Effector CD4-positive, alpha-beta T cell (primary cell): ENCODE results near the gene BNIP1.
"Not testable (repeated sequence)": the region's sequence is repeated elsewhere in the genome, so short reads cannot be mapped to it uniquely, and the experiment has no call there.

Source experiments
- DNase-seq: peaks from one replicate; pipeline ENCODE4 v3.0.0-alpha.2; 2020
- total RNA-seq: gene quantifications from one replicate; lab custom pipeline; 2026; lab: John Stamatoyannopoulos, UW

Gene BNIP1, protein sequence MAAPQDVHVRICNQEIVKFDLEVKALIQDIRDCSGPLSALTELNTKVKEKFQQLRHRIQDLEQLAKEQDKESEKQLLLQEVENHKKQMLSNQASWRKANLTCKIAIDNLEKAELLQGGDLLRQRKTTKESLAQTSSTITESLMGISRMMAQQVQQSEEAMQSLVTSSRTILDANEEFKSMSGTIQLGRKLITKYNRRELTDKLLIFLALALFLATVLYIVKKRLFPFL
- 16.7 reads per million, percentile 43 among the genes with 10 or more reads in this experiment for total RNA-seq

- DNase-seq: peak; percentile 96
These were observed at the start of gene BNIP1 for GRCh38 chr5:173144200-173145176. BNIP1 (plus strand) TSS chr5:173144531; CDS start chr5:173144546, 15 bp downstream.

GRCh38 chr5:173098787-173099186, 45.5 kb upstream of the BNIP1 start:
- DNase-seq: no peak

DNA sequence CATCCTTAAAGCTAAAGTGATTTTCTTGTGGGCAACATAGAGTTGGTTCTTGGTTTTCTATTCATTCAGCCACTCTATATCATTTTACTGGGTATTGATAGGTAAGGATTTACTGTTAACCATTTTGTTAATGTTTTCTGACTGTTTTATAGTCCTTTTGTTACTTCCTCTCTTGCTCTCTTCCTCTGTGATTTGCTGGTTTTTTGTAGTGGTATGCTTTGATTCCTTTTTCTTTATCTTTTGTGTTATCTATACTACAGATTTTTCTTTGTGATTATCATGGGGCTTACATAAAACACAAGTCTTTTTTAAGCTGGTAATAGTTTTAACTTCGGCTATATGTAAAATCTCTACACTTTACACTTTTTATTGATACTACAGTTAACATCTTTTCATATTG, 44.9 kb upstream of the BNIP1 start:
- no peak for DNase-seq

DNA sequence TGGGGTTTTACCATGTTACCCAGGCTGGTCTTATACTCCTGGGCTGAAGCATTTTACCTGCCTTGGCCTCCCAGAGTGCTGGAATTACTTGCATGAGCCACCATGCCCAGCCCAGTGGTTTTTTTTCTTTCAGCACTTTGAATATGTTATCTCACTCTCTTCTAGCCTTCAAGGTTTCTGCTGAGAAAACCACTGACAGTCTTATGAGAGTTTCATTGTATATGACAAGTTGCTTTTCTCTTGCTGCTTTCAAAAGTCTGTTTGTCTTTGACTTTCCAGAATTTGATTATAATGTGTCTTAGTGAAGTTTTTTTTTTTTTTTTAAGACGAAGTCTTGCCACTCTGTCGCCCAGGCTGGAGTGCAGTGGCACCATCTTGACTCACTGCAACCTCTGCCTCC, 43.1 kb upstream of the BNIP1 start:
- no peak for DNase-seq

DNA sequence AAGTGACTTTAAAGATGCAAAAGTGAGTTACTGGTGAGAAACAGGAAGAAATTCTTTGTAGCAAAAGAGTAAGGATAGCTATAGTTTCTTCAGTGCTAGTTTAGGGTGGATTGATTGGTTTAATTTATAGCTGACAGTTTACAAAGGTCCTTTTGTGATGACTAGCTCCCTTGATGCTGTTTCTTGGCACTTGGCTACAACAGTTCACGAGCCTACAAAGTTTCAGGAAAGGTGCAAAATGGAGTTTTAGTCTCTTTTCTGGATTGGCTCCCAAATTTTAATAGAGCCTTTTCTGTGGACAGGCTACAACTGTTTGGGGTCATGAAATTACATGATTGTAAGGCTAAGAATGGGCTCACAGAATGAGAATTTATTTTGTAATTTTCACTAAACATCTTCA, 40.9 kb upstream of the BNIP1 start:
- DNase-seq: no peak

DNA sequence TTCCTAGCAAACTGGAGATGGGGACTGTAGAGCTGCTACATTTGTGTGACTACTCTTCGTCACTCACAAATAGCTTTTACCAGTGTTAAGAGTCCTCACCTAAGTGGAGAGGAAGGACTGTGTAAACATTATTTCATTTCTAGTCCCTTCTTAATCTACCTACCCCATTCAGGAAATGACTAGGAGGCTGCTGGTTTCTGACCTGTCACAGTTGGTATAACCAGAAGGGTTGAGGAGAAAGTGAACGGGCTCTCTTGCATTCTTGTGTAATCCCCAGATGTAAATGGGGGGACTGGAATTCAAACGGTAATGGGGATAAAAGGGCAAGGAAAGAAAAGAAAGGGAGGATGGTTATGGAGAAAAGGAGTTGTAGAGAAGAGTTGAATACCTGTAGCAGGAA, 35.4 kb upstream of the BNIP1 start:
- DNase-seq: no peak

DNA sequence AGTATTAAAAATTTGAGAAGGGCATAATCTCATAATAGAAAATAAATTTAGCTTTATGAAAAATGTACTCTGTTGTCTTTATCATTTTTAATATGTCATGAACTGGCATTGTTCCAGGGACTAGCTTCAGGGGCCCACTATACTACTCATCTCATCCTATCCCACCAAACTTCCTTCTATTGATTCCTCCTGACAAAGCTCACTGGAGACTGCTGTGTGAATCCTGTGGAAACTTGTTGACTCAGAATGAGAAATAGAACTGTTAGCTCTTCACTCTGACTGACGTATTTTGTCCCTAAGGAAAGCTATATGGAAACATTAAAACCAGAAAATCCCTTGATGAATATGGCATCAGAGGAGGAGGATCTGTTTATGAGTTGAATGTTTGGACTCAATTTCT, 29.8 kb upstream of the BNIP1 start:
- no peak for DNase-seq

DNA sequence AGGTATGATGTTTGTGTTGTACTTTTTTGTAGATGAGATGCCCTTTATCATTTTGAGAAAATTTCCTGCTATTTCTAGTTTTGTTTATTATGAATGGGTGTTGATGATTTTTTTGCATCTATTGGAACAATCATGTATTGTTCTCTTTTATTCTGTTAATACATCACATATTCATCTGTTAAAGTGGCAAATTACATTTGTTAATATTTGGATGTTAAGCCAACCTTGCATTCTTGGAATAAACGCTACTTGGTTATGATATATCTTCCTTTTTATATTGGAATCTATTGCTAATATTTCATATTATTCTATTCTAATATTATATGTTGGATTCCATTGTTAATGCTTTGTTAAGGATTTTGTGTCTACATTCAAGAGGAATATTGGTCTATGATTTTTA, 24.6 kb upstream of the BNIP1 start:
- DNase-seq: no peak

- DNase-seq: no peak
These were observed 20.9 kb upstream of the BNIP1 start for GRCh38 chr5:173123416-173123815.

- DNase-seq: not testable (repeated sequence)
These were observed 12.2 kb upstream of the BNIP1 start for GRCh38 chr5:173132166-173132565.

- no peak for DNase-seq
These were observed 5.6 kb upstream of the BNIP1 start for GRCh38 chr5:173138707-173139106.

- no peak for DNase-seq
These were observed 4.7 kb upstream of the BNIP1 start for GRCh38 chr5:173139631-173140030.

DNA sequence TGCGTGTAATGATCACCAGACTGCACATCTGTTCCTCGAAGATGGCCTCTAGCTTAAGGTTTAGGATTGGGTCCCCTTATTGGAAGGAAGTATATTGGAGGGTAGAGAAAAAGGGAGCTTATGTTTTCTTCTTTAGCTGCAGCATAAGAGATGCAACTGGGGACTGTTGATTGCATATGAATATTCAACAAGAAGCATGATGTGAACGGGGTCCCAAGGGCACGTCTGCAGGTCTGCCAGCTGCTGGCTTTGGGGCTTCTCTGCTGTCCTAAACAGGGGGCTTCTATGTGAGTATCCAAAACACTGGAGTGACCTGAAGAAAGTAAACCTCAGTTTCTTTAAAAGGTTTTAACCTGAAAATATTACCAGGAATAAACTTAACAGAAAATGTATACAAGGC, 3.6 kb upstream of the BNIP1 start:
- no peak for DNase-seq

DNA sequence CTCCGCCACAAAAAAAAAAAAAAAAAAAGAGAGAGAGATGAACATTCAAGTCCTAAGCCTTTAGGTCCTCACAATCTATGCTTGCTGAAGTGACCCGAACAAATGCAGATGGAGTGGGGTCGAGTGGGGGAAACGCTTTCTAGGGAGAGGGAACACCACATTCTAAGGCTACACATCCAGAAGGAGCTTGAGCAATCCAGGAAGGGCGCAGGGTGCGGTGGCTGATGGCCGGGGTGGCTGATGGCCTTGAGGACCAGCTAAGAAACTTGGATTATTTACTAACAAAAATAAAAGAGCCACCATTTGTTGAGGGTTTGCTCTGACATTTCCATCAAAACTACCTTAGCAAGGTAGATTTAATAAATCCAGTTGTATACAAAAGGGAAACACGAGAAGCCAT, 764 bp upstream of the BNIP1 start:
- no peak for DNase-seq

- no peak for DNase-seq
These were observed 4.0 kb downstream of the BNIP1 start for GRCh38 chr5:173148354-173148753.

GRCh38 chr5:173152547-173152946, 8.2 kb downstream of the BNIP1 start:
- no peak for DNase-seq

GRCh38 chr5:173153842-173154241, 9.5 kb downstream of the BNIP1 start:
- no peak for DNase-seq

GRCh38 chr5:173154619-173155018, 10.3 kb downstream of the BNIP1 start:
- not testable (repeated sequence) for DNase-seq

- DNase-seq: no peak
These were observed 11.6 kb downstream of the BNIP1 start for GRCh38 chr5:173155912-173156311.

GRCh38 chr5:173158366-173158765, 14.0 kb downstream of the BNIP1 start:
- no peak for DNase-seq

- no peak for DNase-seq
These were observed 14.9 kb downstream of the BNIP1 start for GRCh38 chr5:173159256-173159655.

GRCh38 chr5:173161148-173161547, 16.8 kb downstream of the BNIP1 start:
- no peak for DNase-seq

DNA sequence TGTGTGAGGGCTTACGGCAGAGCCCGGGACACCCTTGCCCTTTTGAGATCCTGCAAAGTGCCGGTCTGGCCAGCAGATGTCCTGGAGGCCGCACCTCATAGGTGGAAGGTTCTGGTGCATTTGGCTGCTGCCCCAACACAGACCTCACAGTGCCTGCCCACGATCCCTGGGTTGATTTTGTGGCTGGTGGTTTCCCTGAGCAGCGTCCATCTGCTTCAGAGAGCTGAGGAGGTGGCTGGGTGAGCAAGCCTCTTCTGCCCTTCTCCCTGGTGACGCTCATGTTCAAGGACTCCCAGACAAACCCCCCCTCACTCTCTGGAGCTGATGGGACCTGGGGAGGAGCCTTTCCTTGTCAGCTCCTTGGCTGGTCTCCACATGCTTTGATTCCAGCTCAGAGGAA, 18.9 kb downstream of the BNIP1 start:
- no peak for DNase-seq
